GM21717 (cell line): ENCODE results near the gene MMP12.
"Not testable (repeated sequence)": the region's sequence is repeated elsewhere in the genome, so short reads cannot be mapped to it uniquely, and the experiment has no call there.

Experiments used
- ATAC-seq: cut with Tn5 transposase; IDR thresholded peaks from one replicate; pipeline ENCODE4 v1.9.1; 2021; ENCODE audit warnings: mild to moderate bottlenecking, moderate library complexity; ENCODE audit not compliant: unreplicated experiment

MMP12 gene

GRCh38 chr11:102874852-102875251 lies at the start of gene MMP12:
Gene MMP12 (minus strand): TSS chr11:102874982. CDS start chr11:102874937, 45 bp downstream.
- no peak for ATAC-seq

GRCh38 chr11:102921587-102922220 lies 46.9 kb upstream of the MMP12 start:
- ATAC-seq = no peak

GRCh38 chr11:102920118-102920684 lies 45.4 kb upstream of the MMP12 start:
- ATAC-seq = peak; percentile 81

GRCh38 chr11:102915044-102915375 lies 40.2 kb upstream of the MMP12 start:
- ATAC-seq = no peak

- ATAC-seq = no peak
Observed at GRCh38 chr11:102914238-102915043, 39.7 kb upstream of the MMP12 start.

- no peak for ATAC-seq
Observed at GRCh38 chr11:102912482-102912830, 37.7 kb upstream of the MMP12 start.

GRCh38 chr11:102911758-102912481 lies 37.1 kb upstream of the MMP12 start:
- no peak for ATAC-seq

GRCh38 chr11:102905848-102906247 lies 31.1 kb upstream of the MMP12 start:
- not testable (repeated sequence) for ATAC-seq

- not testable (repeated sequence) for ATAC-seq
Observed at GRCh38 chr11:102903895-102904294, 29.1 kb upstream of the MMP12 start.

GRCh38 chr11:102900346-102900745 lies 25.6 kb upstream of the MMP12 start:
- ATAC-seq = no peak

GRCh38 chr11:102891736-102892135 lies 17.0 kb upstream of the MMP12 start:
- no peak for ATAC-seq

- ATAC-seq = no peak
Observed at GRCh38 chr11:102886999-102887398, 12.2 kb upstream of the MMP12 start.

- ATAC-seq = no peak
Observed at GRCh38 chr11:102883141-102883540, 8.4 kb upstream of the MMP12 start.

GRCh38 chr11:102882389-102883024 lies 7.7 kb upstream of the MMP12 start:
- peak; percentile 85 for ATAC-seq

- ATAC-seq = no peak
Observed at GRCh38 chr11:102879801-102880200, 5.0 kb upstream of the MMP12 start.

GRCh38 chr11:102878595-102878994 lies 3.8 kb upstream of the MMP12 start:
- ATAC-seq = no peak

- not testable (repeated sequence) for ATAC-seq
Observed at GRCh38 chr11:102869354-102869964, 5.3 kb downstream of the MMP12 start.

- ATAC-seq = no peak
Observed at GRCh38 chr11:102868339-102868738, 6.4 kb downstream of the MMP12 start.

GRCh38 chr11:102864724-102865123 lies 10.1 kb downstream of the MMP12 start:
- ATAC-seq = no peak

- ATAC-seq = no peak
Observed at GRCh38 chr11:102853956-102854355, 20.8 kb downstream of the MMP12 start.

- ATAC-seq = no peak
Observed at GRCh38 chr11:102853055-102853454, 21.7 kb downstream of the MMP12 start.
